Endothelial cell of umbilical vein (primary cell): ENCODE results near the gene GNAI1.

Experiments used
- EZH2 ChIP-seq: IDR thresholded peaks from 2 replicates; pipeline ENCODE4 v1.6.1; 2012; ENCODE audit warnings: borderline replicate concordance, low read depth, mild to moderate bottlenecking, moderate library complexity, low read length, inconsistent platforms; ENCODE audit not compliant: severe bottlenecking
- FOS ChIP-seq: IDR thresholded peaks from 2 replicates; pipeline ENCODE4 v1.6.1; 2011; ENCODE audit warnings: mild to moderate bottlenecking, low read length, moderate library complexity, borderline replicate concordance; ENCODE audit not compliant: insufficient read depth
- JUN ChIP-seq: IDR thresholded peaks from 2 replicates; pipeline ENCODE4 v1.6.1; 2011; ENCODE audit warnings: borderline replicate concordance, low read depth; ENCODE audit not compliant: insufficient read length, insufficient read depth
- MYC ChIP-seq: IDR thresholded peaks from one replicate; pipeline ENCODE4 v1.6.1; 2011; ENCODE audit warnings: mild to moderate bottlenecking, low read depth, low read length
- POLR2A ChIP-seq: IDR thresholded peaks from 2 replicates; pipeline ENCODE4 v1.6.1; 2012; ENCODE audit warnings: low read depth, mild to moderate bottlenecking, control low read depth, low read length
- POLR2AphosphoS5 ChIP-seq: IDR thresholded peaks from 2 replicates; pipeline ENCODE4 v1.6.1; 2012; ENCODE audit warnings: low read depth, mild to moderate bottlenecking, control low read depth, low read length, moderate library complexity; ENCODE audit not compliant: insufficient read depth
- TF ChIP-seq, protein P1 (sequence below), 2 donors: IDR thresholded peaks; 1 replicate in 1 of 2; 2 replicates in 1 of 2; pipeline ENCODE4 v1.5.1; 2011; ENCODE audit warnings: low read length in 2 of 2, mild to moderate bottlenecking in 2 of 2, moderate library complexity in 2 of 2, control low read depth in 1 of 2, inconsistent platforms in 1 of 2, low read depth in 1 of 2; ENCODE audit not compliant: insufficient read depth in 1 of 2; ENCODE audit errors: extremely low read depth in 1 of 2
- TF ChIP-seq, protein P2 (sequence below): IDR thresholded peaks from 2 replicates; pipeline ENCODE4 v1.6.1; 2011; ENCODE audit not compliant: insufficient read depth, insufficient read length

DNA sequence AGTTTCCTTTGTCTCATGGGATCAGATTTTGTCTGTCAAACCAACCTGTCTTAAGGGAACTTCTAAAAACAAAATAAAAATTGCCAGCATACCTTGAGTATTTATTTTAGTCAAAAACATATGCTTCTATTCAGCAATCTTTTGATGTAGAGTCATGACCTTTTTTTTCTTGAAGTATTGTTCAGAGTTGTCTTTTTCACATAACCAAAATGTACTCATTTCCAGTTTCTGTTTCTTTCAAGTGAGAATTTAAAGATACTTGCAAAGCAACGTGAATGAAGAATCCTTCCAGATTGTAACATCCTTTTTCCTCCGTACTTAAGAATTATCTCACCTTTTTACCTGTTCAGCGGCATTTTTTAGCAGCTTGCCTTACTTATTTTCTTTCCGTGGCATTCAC is 37.8 kb downstream of the GNAI1 start:
- TF ChIP-seq JUN (no peak), POLR2A (no peak), FOS (no peak), POLR2AphosphoS5 (no peak), EZH2 (no peak), MYC (no peak)
- TF ChIP-seq, protein P1, sequence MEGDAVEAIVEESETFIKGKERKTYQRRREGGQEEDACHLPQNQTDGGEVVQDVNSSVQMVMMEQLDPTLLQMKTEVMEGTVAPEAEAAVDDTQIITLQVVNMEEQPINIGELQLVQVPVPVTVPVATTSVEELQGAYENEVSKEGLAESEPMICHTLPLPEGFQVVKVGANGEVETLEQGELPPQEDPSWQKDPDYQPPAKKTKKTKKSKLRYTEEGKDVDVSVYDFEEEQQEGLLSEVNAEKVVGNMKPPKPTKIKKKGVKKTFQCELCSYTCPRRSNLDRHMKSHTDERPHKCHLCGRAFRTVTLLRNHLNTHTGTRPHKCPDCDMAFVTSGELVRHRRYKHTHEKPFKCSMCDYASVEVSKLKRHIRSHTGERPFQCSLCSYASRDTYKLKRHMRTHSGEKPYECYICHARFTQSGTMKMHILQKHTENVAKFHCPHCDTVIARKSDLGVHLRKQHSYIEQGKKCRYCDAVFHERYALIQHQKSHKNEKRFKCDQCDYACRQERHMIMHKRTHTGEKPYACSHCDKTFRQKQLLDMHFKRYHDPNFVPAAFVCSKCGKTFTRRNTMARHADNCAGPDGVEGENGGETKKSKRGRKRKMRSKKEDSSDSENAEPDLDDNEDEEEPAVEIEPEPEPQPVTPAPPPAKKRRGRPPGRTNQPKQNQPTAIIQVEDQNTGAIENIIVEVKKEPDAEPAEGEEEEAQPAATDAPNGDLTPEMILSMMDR (IDR thresholded peaks at IDR 0.05; ENCODE audit: extremely low read depth in 1 of 2, insufficient read depth in 1 of 2, low read depth in 1 of 2, low read length in 2 of 2), result no peak
- TF ChIP-seq, protein P2, sequence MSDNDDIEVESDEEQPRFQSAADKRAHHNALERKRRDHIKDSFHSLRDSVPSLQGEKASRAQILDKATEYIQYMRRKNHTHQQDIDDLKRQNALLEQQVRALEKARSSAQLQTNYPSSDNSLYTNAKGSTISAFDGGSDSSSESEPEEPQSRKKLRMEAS, result no peak
